ENCODE data around the gene TMEM143.

DNA sequence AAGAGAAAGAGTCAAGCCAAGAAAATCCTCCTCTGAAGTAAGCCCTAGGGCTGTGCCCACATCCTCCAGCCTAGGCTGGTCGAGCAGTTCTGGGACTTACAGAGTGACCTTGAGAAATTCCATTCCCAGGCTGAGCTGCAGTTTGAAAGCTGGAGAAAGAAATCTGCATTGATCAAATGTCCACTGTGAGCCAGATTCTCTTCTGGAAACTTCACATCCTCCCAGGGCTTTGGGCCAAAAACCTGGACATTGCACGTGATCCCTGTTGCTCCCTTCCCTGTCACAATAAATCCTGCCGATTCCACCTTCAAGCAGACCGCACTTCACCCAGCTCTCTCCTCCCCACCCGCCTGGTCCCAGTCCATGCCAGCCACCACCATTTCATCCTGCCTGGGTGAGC is 15.7 kb downstream of the TMEM143 start:
- no peak for TF ChIP-seq CTCF (IDR thresholded peaks at IDR 0.05 in 8 of 11, conservative IDR thresholded peaks at IDR 0.05 in 3 of 11)
- TF ChIP-seq POLR2A (IDR thresholded peaks at IDR 0.05): no peak
- TF ChIP-seq POLR2AphosphoS5 (IDR thresholded peaks at IDR 0.05): no peak
